M059J (cell line): Measurements from ENCODE around the gene CACNA1G. TPM values are rescaled to one million over a fixed set of nuclear protein-coding genes. Genes with fewer than 3 reads are reported as not detected.

Source experiments
- DNase-seq: peaks from one replicate; pipeline ENCODE4 v3.0.0-alpha.2; 2012; ENCODE audit warnings: low read depth
- total RNA-seq: library from RNA; depleted of rRNA; stranded (reverse); fragments of >200 nt; shearing (Covaris generic); gene quantifications from 2 replicates; pipeline ENCODE4 v1.2.3, GENCODE V29; 2014

The CACNA1G gene
- total RNA-seq, 1 experiment from 2014 or later: 0.15 TPM

GRCh38 chr17:50547035-50547735 is 13.3 kb upstream of the CACNA1G start, which contains the start of gene SPATA20:
SPATA20 (plus strand) TSS chr17:50547174; CDS start chr17:50547209, 35 bp downstream.
- peak; percentile 85 for DNase-seq

- no peak for DNase-seq
These were observed 12.8 kb upstream of the CACNA1G start for GRCh38 chr17:50547736-50548083.

DNA sequence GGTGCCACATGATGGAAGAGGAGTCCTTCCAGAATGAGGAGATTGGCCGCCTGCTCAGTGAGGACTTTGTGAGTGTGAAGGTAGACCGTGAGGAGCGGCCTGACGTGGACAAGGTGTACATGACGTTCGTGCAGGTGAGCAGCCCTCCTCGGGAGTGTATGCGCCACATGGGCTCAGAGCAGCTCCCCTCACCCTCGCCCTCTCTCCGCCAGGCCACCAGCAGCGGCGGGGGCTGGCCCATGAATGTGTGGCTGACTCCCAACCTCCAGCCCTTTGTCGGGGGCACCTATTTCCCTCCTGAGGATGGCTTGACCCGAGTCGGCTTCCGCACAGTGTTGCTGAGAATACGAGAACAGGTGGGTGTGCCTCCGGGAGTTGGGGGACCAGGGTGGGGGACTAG is 11.7 kb upstream of the CACNA1G start:
- no peak for DNase-seq

DNA sequence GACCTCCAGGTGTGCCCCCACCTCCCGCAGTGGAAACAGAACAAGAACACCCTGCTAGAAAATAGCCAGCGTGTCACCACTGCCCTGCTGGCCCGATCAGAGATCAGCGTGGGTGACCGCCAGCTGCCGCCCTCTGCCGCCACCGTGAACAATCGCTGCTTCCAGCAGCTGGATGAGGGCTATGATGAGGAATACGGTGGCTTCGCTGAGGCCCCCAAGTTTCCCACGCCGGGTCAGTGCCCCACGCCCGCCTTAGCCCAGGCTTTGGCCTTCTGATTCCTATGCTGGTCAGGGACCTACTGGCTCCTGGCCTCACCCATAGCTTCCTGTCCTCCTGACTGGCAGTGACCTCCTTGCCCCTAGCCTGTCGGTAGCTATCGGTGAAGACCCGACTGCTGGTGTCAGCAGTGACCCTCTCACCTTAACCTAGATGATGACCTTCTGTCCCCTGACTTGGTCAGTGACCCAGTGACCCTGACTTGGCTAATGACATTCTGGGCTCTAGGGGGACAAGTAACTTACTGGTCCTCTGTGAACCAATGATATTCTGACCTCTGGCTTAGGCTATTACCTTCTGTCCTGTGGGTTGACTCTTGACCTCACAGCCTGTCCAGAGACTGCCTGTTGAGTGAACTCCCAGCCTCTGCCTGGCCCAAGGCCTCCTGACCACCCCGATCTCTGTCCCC is 11.1 kb upstream of the CACNA1G start:
- DNase-seq: no peak

DNA sequence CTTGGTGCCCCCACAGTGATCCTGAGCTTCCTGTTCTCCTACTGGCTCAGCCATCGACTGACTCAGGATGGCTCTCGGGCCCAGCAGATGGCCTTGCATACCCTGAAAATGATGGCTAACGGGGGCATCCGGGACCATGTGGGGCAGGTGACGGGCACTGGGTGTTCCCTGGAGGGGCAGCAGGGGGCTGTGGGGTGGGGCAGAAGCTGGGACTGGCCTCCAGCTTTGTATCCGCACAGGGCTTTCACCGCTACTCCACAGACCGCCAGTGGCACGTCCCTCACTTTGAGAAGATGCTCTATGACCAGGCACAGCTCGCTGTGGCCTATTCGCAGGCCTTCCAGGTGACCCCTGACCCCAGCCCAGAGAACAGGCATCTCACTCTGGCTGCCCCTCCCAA is 10.5 kb upstream of the CACNA1G start:
- no peak for DNase-seq

DNA sequence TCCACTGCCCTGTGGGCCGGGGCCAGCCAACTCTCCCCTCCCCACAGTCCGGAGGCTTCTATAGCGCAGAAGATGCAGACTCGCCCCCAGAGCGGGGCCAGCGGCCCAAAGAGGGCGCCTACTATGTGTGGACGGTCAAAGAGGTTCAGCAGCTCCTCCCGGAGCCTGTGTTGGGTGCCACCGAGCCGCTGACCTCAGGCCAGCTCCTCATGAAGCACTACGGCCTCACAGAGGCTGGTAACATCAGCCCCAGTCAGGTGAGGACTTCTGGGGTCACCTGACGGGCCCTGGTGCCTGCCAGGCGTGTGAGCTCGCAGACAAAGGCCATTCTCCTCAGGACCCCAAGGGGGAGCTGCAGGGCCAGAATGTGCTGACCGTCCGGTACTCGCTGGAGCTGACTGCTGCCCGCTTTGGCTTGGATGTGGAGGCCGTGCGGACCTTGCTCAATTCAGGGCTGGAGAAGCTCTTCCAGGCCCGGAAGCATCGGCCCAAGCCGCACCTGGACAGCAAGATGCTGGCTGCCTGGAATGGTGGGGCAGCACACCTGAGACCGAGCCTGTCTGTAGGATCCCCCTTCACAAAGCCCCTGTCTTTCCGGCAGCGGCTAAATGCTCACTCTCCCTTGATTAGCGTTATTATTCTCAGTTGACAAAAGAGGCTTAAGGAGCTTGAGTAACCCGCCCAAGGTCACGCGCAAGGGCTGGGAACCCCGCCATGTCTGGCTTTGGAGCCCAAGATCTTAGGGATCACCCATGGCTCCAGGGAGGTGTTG is 9.7 kb upstream of the CACNA1G start:
- DNase-seq: peak; percentile 67

GRCh38 chr17:50551433-50551815 is 9.1 kb upstream of the CACNA1G start:
- no peak for DNase-seq

DNA sequence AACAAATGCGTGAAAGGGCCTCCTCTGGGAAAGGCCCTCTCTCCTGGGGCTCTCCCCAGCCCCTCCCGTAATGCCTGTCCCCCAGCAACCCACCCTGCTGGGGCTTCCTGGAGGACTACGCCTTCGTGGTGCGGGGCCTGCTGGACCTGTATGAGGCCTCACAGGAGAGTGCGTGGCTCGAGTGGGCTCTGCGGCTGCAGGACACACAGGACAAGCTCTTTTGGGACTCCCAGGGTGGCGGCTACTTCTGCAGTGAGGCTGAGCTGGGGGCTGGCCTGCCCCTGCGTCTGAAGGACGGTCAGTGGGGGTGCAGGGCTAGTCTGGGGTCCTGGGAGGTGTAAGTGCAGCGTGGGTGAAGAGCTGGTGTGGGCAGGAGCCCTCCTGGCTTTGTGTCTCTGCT is 8.6 kb upstream of the CACNA1G start:
- DNase-seq: no peak

- no peak for DNase-seq
These were observed 6.3 kb upstream of the CACNA1G start for GRCh38 chr17:50554201-50554600.

DNA sequence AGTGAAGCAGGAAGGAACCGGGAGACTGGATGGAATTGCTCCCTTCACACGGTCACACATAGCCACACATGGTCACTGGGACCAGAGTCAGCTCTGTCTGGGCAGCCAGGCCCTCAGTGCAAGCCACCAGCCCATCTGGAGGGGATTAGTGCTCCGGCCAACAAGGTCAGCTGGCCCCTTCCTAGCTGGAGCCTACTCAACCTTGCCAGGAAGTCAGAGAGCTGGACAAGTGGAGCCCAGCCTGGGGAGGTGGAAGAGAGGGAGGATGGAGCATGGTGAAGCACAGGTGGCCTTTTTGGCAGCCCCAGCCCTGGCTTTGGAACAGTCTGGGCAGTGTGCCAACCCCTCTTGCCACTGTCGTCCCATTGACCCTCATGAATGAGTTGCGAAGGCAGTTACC is 3.7 kb upstream of the CACNA1G start:
- no peak for DNase-seq

- DNase-seq: no peak
These were observed 2.9 kb upstream of the CACNA1G start for GRCh38 chr17:50557630-50558029.

DNA sequence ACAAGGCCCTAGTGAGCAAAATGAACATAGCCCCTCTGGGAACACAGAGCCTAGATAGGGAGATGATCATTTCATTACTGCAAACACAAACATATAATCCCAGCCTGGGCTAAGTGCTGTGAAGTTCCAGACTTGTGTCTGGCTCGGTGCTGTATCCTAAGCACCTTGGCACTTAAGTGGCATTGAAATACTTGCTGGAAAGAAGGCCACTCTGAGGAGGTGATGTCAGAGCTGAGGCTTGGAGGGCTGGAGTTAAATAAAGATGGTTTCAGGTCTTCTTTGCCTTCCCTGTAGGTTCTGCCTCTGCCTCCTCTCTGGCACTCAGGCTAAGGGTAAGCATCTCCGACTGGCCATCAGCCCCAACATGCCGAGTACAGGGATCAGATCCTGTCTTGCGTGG is 2.4 kb upstream of the CACNA1G start:
- no peak for DNase-seq

- DNase-seq: no peak
These were observed 2.0 kb upstream of the CACNA1G start for GRCh38 chr17:50558581-50558940.

GRCh38 chr17:50558941-50559614 is 1.4 kb upstream of the CACNA1G start:
- no peak for DNase-seq

DNA sequence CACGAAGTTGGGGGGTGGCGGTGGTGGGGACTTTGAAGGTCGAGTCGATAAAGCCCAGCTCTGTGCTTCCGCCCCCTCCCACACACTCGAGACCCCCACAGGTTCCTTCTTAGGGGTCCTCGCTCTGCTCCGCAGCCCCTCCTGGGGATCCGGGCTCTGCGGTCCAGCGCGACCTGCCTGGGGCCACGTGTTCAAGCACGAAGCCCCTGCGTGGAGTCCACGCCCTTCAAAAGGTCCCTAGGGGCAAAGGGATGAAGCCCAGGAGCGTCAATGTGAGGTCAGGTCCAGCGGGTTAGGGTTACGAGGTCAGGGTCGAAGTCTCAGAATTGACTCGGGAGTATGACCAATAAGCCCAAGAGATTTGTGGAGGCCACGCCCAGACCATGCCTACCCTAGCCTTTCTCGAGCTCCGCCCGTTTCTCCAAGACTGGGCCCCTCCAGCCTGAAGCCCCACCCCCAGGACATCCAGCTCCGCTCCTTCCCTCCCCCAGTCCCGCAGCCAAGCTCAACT is 786 bp upstream of the CACNA1G start:
- DNase-seq: peak; percentile 59

GRCh38 chr17:50560931-50561745 is 623 bp downstream of the CACNA1G start:
- no peak for DNase-seq

GRCh38 chr17:50561746-50562141 is 1.2 kb downstream of the CACNA1G start:
- no peak for DNase-seq

DNA sequence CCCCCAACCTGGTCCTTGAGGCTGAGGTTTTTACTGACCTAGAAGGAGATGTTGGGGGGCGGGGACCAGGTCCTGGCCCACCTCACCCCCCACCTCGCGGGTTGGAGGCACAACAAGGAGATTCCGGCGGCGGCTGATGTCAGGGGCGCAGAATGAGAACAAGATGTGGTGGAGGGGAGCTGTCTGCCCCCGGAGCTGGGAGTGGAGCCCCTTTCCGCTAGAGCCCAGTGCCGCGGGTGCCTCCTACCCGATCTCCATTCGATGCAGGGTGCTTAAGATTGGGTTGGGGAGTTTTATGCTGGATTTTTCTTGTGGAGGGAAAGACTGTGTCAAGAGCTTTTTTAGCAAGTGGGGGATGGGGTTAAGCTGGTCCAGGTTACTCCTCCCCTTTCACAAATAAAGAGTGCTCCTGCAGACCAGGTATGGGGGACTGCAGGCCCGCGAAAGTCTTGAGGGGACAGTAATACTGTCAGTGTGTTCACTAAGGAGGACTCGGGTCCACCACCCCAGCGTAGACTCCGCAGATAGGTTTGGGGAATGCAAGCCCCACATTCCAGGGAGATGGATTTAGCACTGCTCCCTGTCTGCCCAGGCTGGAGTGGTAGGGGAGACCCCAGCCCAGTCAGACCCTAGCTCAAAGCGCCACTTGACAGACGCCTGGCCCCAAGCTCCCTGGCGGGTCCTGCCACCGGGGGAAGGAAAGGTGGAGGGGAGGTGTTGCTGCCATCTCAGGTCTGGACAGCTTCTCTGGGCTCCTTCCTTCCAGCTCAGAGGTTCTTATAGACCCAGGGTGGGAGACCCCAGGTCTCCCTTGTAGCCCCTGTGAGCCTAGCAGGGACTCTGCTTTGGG is 2.0 kb downstream of the CACNA1G start:
- DNase-seq: no peak

DNA sequence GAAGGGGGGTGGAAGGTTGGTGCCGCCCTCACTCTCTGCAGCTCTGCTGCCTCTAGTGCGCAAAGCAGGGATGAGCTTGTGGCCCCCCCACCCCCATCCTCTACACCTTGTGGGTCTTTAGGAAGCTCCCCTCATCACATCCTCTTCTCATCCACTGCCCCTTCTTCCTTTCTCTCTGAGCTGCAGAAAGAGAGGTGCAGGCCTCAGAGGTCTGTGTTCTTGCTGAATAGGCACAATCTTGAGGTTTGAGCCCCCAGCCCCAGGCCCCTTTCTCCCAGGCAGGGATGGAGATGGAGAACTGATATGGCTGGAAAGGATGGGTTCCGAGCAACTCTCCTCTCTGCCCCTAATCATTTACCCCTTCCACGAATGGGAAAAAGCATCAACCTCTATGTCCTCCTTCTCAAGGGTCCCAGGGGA is 2.6 kb downstream of the CACNA1G start:
- no peak for DNase-seq

- peak; percentile 29 for DNase-seq
These were observed 4.4 kb downstream of the CACNA1G start for GRCh38 chr17:50564916-50565315.
